Caco-2 (cell line): ENCODE results near the gene YIPF3. TPM values are rescaled to one million over a fixed set of nuclear protein-coding genes. Genes with fewer than 3 reads are reported as not detected.
A peak's percentile ranks its signal among the peaks of the same experiment; 100 is the strongest.
"Not testable (repeated sequence)": the region's sequence is repeated elsewhere in the genome, so short reads cannot be mapped to it uniquely, and the experiment has no call there.

Source experiments
- Bru-seq: library from RNA; stranded (reverse); fragments of 400-500 nt; gene quantifications from one replicate; lab custom pipeline; 2021; lab: Mats Ljungman, UMichigan
- BruChase-seq, 2 experiments: library from RNA; stranded (reverse); fragments of 400-500 nt; gene quantifications; one replicate each; lab custom pipeline; 2021; lab: Mats Ljungman, UMichigan
- BruUV-seq: library from RNA; stranded (reverse); fragments of 400-500 nt; replicated peaks from 2 replicates; lab custom pipeline; 2021; lab: Mats Ljungman, UMichigan
- CTCF ChIA-PET: fragments of 300-600 bp; sonication (Branson Sonifier 250); formaldehyde crosslinking; loops from one replicate; lab custom pipeline; 2022; ENCODE audit warnings: antibody characterized with exemption; lab: Charles Lee
- POLR2A ChIA-PET: fragments of 300-600 bp; sonication (Branson Sonifier 250); formaldehyde crosslinking; loops from one replicate; lab custom pipeline; 2022; ENCODE audit warnings: antibody characterized with exemption; lab: Charles Lee
- DNase-seq, 2 experiments: peaks; one replicate each; pipeline versions ENCODE4 v3.0.0 to v3.0.0-alpha.2; 2020 to 2022
- H3K27me3 ChIP-seq: replicated peaks from 2 replicates; pipeline ENCODE4 v1.6.0; 2011; ENCODE audit warnings: low read length; ENCODE audit not compliant: control insufficient read depth, insufficient read depth
- H3K36me3 ChIP-seq: 2 replicates; pipeline ENCODE4 v1.5.1; 2011; ENCODE audit warnings: low read length; ENCODE audit not compliant: control insufficient read depth, insufficient read depth
- H3K4me1 ChIP-seq: fragments of 250-450 bp; sonication (Bioruptor Pico); 2 replicates; pipeline ENCODE4 v1.5.1; 2020; ENCODE audit warnings: mild to moderate bottlenecking
- H3K4me3 ChIP-seq: 2 replicates; pipeline ENCODE4 v1.5.1; 2011; ENCODE audit warnings: low read depth, mild to moderate bottlenecking, control low read depth, low read length
- H3K9me3 ChIP-seq: fragments of 250-450 bp; sonication (Bioruptor Pico); 2 replicates; pipeline ENCODE4 v1.5.1; 2020; ENCODE audit warnings: mild to moderate bottlenecking, moderate library complexity
- H3K27ac Mint-ChIP-seq: one replicate; pipeline ENCODE4 v1.8.0; 2022; ENCODE audit warnings: mixed read lengths; ENCODE audit not compliant: unreplicated experiment
- H3K27me3 Mint-ChIP-seq: one replicate; pipeline ENCODE4 v1.8.0; 2022; ENCODE audit warnings: mixed read lengths; ENCODE audit not compliant: insufficient read depth, unreplicated experiment
- H3K36me3 Mint-ChIP-seq: one replicate; pipeline ENCODE4 v1.8.0; 2022; ENCODE audit warnings: mild to moderate bottlenecking, mixed read lengths; ENCODE audit not compliant: insufficient read depth, unreplicated experiment
- H3K4me1 Mint-ChIP-seq: one replicate; pipeline ENCODE4 v1.8.0; 2022; ENCODE audit warnings: low read depth, mixed read lengths; ENCODE audit not compliant: unreplicated experiment
- H3K4me3 Mint-ChIP-seq: one replicate; pipeline ENCODE4 v1.8.0; 2022; ENCODE audit warnings: mild to moderate bottlenecking, moderate library complexity, mixed read lengths; ENCODE audit not compliant: unreplicated experiment
- H3K9me3 Mint-ChIP-seq: one replicate; pipeline ENCODE4 v1.8.0; 2022; ENCODE audit warnings: mixed read lengths; ENCODE audit not compliant: unreplicated experiment
- intact Hi-C: fragments of 100-400 bp; cut with micrococcal nuclease; formaldehyde crosslinking; loops from one replicate; pipeline ENCODE4 v1.10.0; 2022; ENCODE audit not compliant: unreplicated experiment
- long read RNA-seq: library from polyadenylated mRNA; stranded (forward); transcript quantifications from one replicate; pipeline ENCODE4 v2.0.0, GENCODE V29; 2022
- total RNA-seq: library from RNA; stranded (reverse); gene quantifications from 2 replicates; pipeline ENCODE4 v1.2.3, GENCODE V29; 2022
- TF ChIP-seq, protein P1 (sequence below), 2 experiments: fragments of 200-600 bp in 1 of 2; IDR thresholded peaks; 1 replicate in 1 of 2; 2 replicates in 1 of 2; pipeline versions ENCODE4 v1.5.1 to v1.8.0; 2011 to 2022; ENCODE audit warnings: antibody characterized with exemption in 1 of 2, control low read depth in 1 of 2, inconsistent platforms in 1 of 2, low read depth in 1 of 2, low read length in 1 of 2, mild to moderate bottlenecking in 1 of 2, moderate library complexity in 1 of 2; ENCODE audit not compliant: insufficient read depth in 1 of 2, severe bottlenecking in 1 of 2, unreplicated experiment in 1 of 2

The YIPF3 gene
- total RNA-seq (83.3 and 99.8 TPM in 2 replicates), Bru-seq, nascent RNA (percentile 84 among the genes with signal in this experiment), BruChase-seq, experiment 1, labeled RNA remaining after a 2-hour chase (percentile 83 among the genes with signal in this experiment), BruChase-seq, experiment 2, labeled RNA remaining after a 6-hour chase (percentile 92 among the genes with signal in this experiment)
- long read RNA-seq, transcript YIPF3-202 (9 exons, 1,576 nt), result major isoform, 93 of 117 reads
- long read RNA-seq, partial matches to known transcripts, result 7 of 117 reads
- long read RNA-seq, other reads (novel, unspliced or antisense), result 16 of 117 reads

DNA sequence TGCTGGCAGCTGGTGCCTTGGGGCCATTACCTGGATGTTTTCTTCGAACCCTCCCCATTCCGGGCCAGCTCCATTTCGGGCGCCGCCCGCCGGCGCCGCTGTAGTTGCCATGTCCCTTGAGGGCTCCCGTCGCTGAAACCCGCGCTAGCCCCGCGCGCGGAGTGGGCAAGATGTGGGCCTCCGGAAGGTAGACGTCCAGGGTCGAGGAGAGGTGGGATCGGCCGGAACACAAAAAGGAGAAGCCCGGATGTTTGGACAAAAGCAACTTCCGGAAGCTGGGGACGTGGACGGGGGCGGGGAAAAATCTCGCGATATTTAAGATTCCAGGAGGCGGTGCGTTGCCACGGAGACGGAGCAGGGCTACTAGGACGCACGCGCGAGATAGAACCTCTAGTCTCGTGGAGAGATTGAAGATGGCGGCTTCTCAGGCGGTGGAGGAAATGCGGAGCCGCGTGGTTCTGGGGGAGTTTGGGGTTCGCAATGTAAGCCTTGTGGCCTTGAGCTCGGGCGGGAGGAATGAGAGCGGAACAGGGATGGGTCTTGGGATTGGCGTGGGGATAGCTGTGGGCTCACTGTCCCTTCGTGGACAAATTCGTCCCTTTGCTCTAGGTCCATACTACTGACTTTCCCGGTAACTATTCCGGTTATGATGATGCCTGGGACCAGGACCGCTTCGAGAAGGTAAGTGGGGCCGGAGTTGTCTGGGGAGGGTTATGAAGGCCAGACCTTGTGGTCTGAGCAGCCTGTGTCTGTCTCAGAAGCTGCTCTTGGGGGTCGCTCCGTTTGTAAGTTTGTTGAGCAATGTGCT is at the start of gene YIPF3, which contains the start of gene POLR1C:
Gene YIPF3, minus strand, starts transcription at position 230 of the 808 bp plus-strand sequence. Its CDS starts 119 bp downstream, at position 111.
Gene POLR1C, plus strand, starts transcription at position 393 of the 808 bp plus-strand sequence. Its CDS starts 21 bp downstream, at position 414.
- Mint-ChIP-seq H3K9me3 (no peaks in the 10 kb centered on the region), H3K4me1 (peaks cover 6% of the 10 kb centered on the region), H3K27me3 (no peaks in the 10 kb centered on the region), H3K36me3 (peaks cover 27% of the 10 kb centered on the region), H3K27ac (no peak within 1 kb of the TSS), H3K4me3 (no peak within 1 kb of the TSS)
- ChIA-PET POLR2A (interaction anchor here (0.6 to 1.3 kb wide), 5 partner anchors 9 to 235 kb away, joined by 3 to 6 read pairs (median 3); no protein-coding TSS in a partner anchor), CTCF (interaction anchor here (1.2 kb wide), 1 partner anchor 10 kb away, joined by 8 read pairs; no protein-coding TSS in a partner anchor)
- Histone ChIP-seq H3K9me3 (no peaks in the 10 kb centered on the region), H3K4me3 (peak within 1 kb of the TSS; percentile 51), H3K4me1 (0 out of 2 replicates have a peak, but pooled peaks cover 7% of the 10 kb centered on the region), H3K27me3 (no peaks in the 10 kb centered on the region), H3K36me3 (peaks cover 3% of the 10 kb centered on the region)
- intact Hi-C loops, result no loop called here
- TSS peak; percentile 66 for BruUV-seq
- DNase-seq, result peak; percentile 97
- TF ChIP-seq, protein P1, sequence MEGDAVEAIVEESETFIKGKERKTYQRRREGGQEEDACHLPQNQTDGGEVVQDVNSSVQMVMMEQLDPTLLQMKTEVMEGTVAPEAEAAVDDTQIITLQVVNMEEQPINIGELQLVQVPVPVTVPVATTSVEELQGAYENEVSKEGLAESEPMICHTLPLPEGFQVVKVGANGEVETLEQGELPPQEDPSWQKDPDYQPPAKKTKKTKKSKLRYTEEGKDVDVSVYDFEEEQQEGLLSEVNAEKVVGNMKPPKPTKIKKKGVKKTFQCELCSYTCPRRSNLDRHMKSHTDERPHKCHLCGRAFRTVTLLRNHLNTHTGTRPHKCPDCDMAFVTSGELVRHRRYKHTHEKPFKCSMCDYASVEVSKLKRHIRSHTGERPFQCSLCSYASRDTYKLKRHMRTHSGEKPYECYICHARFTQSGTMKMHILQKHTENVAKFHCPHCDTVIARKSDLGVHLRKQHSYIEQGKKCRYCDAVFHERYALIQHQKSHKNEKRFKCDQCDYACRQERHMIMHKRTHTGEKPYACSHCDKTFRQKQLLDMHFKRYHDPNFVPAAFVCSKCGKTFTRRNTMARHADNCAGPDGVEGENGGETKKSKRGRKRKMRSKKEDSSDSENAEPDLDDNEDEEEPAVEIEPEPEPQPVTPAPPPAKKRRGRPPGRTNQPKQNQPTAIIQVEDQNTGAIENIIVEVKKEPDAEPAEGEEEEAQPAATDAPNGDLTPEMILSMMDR (IDR thresholded peaks at IDR 0.05; ENCODE audit: insufficient read depth in 1 of 2, low read depth in 1 of 2, low read length in 1 of 2, severe bottlenecking in 1 of 2, unreplicated experiment in 1 of 2), result no peak

DNA sequence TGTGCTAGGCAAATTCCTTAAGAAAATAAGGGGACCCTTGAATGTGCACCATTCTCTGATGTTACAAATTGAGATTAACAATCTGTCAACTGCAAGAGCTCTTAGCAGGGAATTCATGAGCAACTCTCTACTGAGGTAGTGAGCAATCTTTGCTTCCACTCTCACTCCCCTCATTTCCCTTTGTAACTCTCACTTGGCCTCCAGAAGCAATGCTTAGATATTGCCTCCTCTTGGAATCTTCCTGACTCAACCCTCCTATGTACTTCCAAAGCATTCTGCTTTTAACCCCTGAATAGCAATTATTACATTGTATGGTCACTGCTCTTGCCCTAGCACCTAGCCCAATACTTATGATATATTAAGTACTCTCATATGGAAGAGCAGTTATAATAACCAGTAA is 42.6 kb upstream of the YIPF3 start:
- DNase-seq, result no peak
- no peak overlapping the region for H3K4me3 Mint-ChIP-seq
- H3K4me3 ChIP-seq, result no peak overlapping the region
- no peaks in the 10 kb centered on the region for H3K9me3 Mint-ChIP-seq
- H3K4me1 ChIP-seq, result no peaks in the 10 kb centered on the region
- H3K36me3 ChIP-seq, result no peaks in the 10 kb centered on the region; the same call in none of the 2 replicates
- H3K36me3 Mint-ChIP-seq, result peaks cover 96% of the 10 kb centered on the region
- no peaks in the 10 kb centered on the region for H3K4me1 Mint-ChIP-seq
- no peaks in the 10 kb centered on the region for H3K27me3 ChIP-seq
- no peaks in the 10 kb centered on the region for H3K27me3 Mint-ChIP-seq
- no TSS peak for BruUV-seq
- intact Hi-C loops, result no loop called here
- no peaks in the 10 kb centered on the region for H3K9me3 ChIP-seq
- POLR2A ChIA-PET, result no interaction called here
- H3K27ac Mint-ChIP-seq, result no peak overlapping the region
- TF ChIP-seq, protein P1 (IDR thresholded peaks at IDR 0.05; ENCODE audit: insufficient read depth in 1 of 2, low read depth in 1 of 2, low read length in 1 of 2, severe bottlenecking in 1 of 2, unreplicated experiment in 1 of 2), result no peak
- CTCF ChIA-PET, result no interaction called here

GRCh38 chr6:43557620-43558019 is 40.9 kb upstream of the YIPF3 start:
- not testable (repeated sequence) for H3K4me3 Mint-ChIP-seq, BruUV-seq

More at GRCh38 chr6:43557620-43558019, 40.9 kb upstream of the YIPF3 start:
- H3K9me3 ChIP-seq, H3K9me3 Mint-ChIP-seq, intact Hi-C loops, H3K4me1 ChIP-seq, H3K27ac Mint-ChIP-seq, H3K4me3 ChIP-seq, H3K36me3 ChIP-seq, H3K27me3 ChIP-seq, DNase-seq, CTCF ChIA-PET, H3K27me3 Mint-ChIP-seq, H3K4me1 Mint-ChIP-seq: not testable (repeated sequence)
- peaks cover 96% of the 10 kb centered on the region for H3K36me3 Mint-ChIP-seq
- POLR2A ChIA-PET, result interaction anchor here (0.6 kb wide), 1 partner anchor 130 kb away, joined by 7 read pairs; the partner anchor contains the start of gene ABCC10
